ENCODE measurements around the gene TNRC6B. TPM values are rescaled to one million over a fixed set of nuclear protein-coding genes. Genes with fewer than 3 reads are reported as not detected.
"Not testable (repeated sequence)": the region's sequence is repeated elsewhere in the genome, so short reads cannot be mapped to it uniquely, and the experiment has no call there.

TNRC6B gene
- total RNA-seq, 6 experiments from 2014 or later: 30.8 to 36.3 (median 34.3) TPM

- no peak for TF ChIP-seq CTCF (IDR thresholded peaks at IDR 0.05)
- DNase-seq: no peak
- Mint-ChIP-seq H3K27ac (no peak overlapping the region), H3K9me3 (no peaks in the 10 kb centered on the region), H3K4me1 (ENCODE audit: low read depth) (no peaks in the 10 kb centered on the region), H3K4me3 (no peak overlapping the region), H3K27me3 (ENCODE audit: insufficient read depth) (peaks cover 2% of the 10 kb centered on the region), H3K36me3 (ENCODE audit: low read depth) (no peaks in the 10 kb centered on the region)
Measured at GRCh38 chr22:40147388-40148176, 30.1 kb upstream of the TNRC6B start.

- TF ChIP-seq CTCF (IDR thresholded peaks at IDR 0.05): no peak
- H3K27me3 Mint-ChIP-seq (ENCODE audit: insufficient read depth): peaks cover 2% of the 10 kb centered on the region; the same call in 1 of the 2 replicates
- no peak overlapping the region for H3K27ac Mint-ChIP-seq
- no peak overlapping the region for H3K4me3 Mint-ChIP-seq
- DNase-seq: no peak
- no peaks in the 10 kb centered on the region for H3K9me3 Mint-ChIP-seq
- H3K36me3 Mint-ChIP-seq (ENCODE audit: low read depth): no peaks in the 10 kb centered on the region
- H3K4me1 Mint-ChIP-seq (ENCODE audit: low read depth): peaks cover 22% of the 10 kb centered on the region
Measured at GRCh38 chr22:40153192-40153591, 24.5 kb upstream of the TNRC6B start.

DNA sequence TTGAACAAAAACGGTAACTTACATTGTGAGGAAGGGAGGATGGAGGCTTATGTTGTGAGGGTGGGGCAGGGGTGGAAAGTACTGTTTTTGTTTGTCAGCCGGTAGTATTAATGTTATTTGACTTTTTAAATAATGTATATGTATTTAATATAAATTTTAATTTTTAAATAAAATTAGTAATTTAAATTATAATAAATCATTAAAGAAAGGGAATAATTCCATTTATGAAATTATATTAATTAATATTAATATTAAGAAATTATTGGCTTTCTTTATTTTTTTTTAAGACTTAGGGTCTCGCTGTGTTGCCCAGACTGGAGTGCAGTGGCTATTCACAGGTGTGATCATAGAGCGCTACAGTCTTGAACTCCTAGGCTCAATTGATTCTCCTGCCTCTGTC, 24.0 kb upstream of the TNRC6B start:
- Mint-ChIP-seq H3K4me1 (ENCODE audit: low read depth) (peaks cover 26% of the 10 kb centered on the region), H3K27me3 (ENCODE audit: insufficient read depth) (peaks cover 2% of the 10 kb centered on the region; the same call in 1 of the 2 replicates), H3K27ac (no peak overlapping the region), H3K4me3 (no peak overlapping the region), H3K9me3 (no peaks in the 10 kb centered on the region), H3K36me3 (ENCODE audit: low read depth) (no peaks in the 10 kb centered on the region)
- DNase-seq: no peak
- TF ChIP-seq CTCF (IDR thresholded peaks at IDR 0.05): no peak

- DNase-seq: peak; percentile 42
- no peaks in the 10 kb centered on the region for H3K36me3 Mint-ChIP-seq (ENCODE audit: low read depth)
- H3K27me3 Mint-ChIP-seq (ENCODE audit: insufficient read depth): no peaks in the 10 kb centered on the region
- TF ChIP-seq CTCF (IDR thresholded peaks at IDR 0.05): peak; percentile 61
- peaks cover 28% of the 10 kb centered on the region for H3K4me1 Mint-ChIP-seq (ENCODE audit: low read depth)
- H3K27ac Mint-ChIP-seq: no peak overlapping the region
- H3K4me3 Mint-ChIP-seq: no peak overlapping the region
- H3K9me3 Mint-ChIP-seq: no peaks in the 10 kb centered on the region
Measured at GRCh38 chr22:40156001-40156516, 21.7 kb upstream of the TNRC6B start.

- not testable (repeated sequence) for H3K27ac Mint-ChIP-seq; H3K36me3 Mint-ChIP-seq (ENCODE audit: low read depth)
- H3K4me1 Mint-ChIP-seq (ENCODE audit: low read depth): peaks cover 31% of the 10 kb centered on the region
Measured at GRCh38 chr22:40156682-40157081, 21.0 kb upstream of the TNRC6B start.

DNA sequence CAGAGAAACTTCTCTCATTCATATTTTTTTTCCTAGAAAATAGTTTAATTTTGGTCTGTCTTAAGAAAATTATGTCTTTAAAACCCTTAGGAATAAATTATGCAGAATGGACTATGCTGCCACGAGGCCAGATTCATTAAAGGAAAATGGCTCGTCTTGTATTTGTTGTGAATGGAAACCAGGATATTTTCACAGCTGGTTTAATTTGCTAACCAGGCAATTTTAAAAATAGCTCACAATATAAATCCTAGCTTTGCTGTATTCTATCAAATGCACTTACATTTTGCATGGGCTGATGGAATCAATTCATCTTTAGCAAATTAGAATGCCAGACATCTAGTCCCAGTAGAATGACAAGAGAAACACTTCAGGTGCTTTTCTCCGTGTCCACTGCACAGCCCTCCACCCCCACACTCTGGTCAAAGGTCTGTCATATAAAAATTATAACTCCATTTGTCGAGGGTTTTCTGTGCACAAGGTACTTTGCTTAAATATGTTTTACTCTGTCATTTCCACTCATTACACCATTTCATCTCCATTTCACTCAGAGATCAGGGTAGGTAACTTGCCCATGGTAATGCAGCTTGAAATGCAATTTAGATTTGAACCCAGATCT, 20.3 kb upstream of the TNRC6B start:
- TF ChIP-seq CTCF (IDR thresholded peaks at IDR 0.05): no peak
- H3K27me3 Mint-ChIP-seq (ENCODE audit: insufficient read depth): no peaks in the 10 kb centered on the region
- no peaks in the 10 kb centered on the region for H3K9me3 Mint-ChIP-seq
- DNase-seq: no peak
- no peak overlapping the region for H3K4me3 Mint-ChIP-seq
- no peak overlapping the region for H3K27ac Mint-ChIP-seq
- H3K36me3 Mint-ChIP-seq (ENCODE audit: low read depth): no peaks in the 10 kb centered on the region
- peaks cover 31% of the 10 kb centered on the region for H3K4me1 Mint-ChIP-seq (ENCODE audit: low read depth)

More at GRCh38 chr22:40156682-40157081, 21.0 kb upstream of the TNRC6B start:
- not testable (repeated sequence) for H3K27me3 Mint-ChIP-seq (ENCODE audit: insufficient read depth); H3K4me3 Mint-ChIP-seq; H3K9me3 Mint-ChIP-seq; DNase-seq

Measured in HFFc6 (cell line).